IMR-90 (cell line): Measurements from ENCODE around the gene UBL7. TPM values are rescaled to one million over a fixed set of nuclear protein-coding genes. Genes with fewer than 3 reads are reported as not detected.

Experiments used
- ATAC-seq: fragments of 200-7000 bp; cut with Tn5 transposase; 2 replicates; pipeline ENCODE4 v1.9.1; 2020; ENCODE audit warnings: low read depth, mild to moderate bottlenecking, moderate library complexity
- BruUV-seq: library from RNA; stranded (reverse); fragments of 400-500 nt; replicated peaks from 2 replicates; lab custom pipeline; 2021; lab: Mats Ljungman, UMichigan
- CTCF ChIA-PET: fragments of 300-600 bp; formaldehyde crosslinking; extraction: SDS; loops from one replicate; lab custom pipeline; 2021; ENCODE audit warnings: antibody characterized with exemption; lab: Yijun Ruan, JAX
- POLR2A ChIA-PET: fragments of 300-600 bp; sonication (Branson Sonifier 250); formaldehyde crosslinking; loops from one replicate; lab custom pipeline; 2022; ENCODE audit warnings: antibody characterized with exemption; ENCODE audit not compliant: unreplicated experiment; lab: Charles Lee
- DNase-seq: peaks from one replicate; pipeline ENCODE4 v3.0.0; 2013
- H2AFZ ChIP-seq: replicated peaks from 2 replicates; pipeline ENCODE3; 2013; ENCODE audit warnings: low read length, mild to moderate bottlenecking; ENCODE audit not compliant: poor library complexity
- H2AK5ac ChIP-seq: 2 replicates; pipeline ENCODE4 v1.6.1; 2013; ENCODE audit warnings: low read depth, low read length, inconsistent platforms
- H2AK9ac ChIP-seq: replicated peaks from 2 replicates; pipeline ENCODE3; 2013; ENCODE audit warnings: mild to moderate bottlenecking, low read depth, low read length, moderate library complexity; ENCODE audit not compliant: poor library complexity
- H2BK120ac ChIP-seq: 2 replicates; pipeline ENCODE4 v1.6.1; 2013; ENCODE audit warnings: low read depth, low read length, inconsistent platforms
- H2BK15ac ChIP-seq: 3 replicates; pipeline ENCODE4 v1.6.1; 2013; ENCODE audit warnings: low read depth, low read length, inconsistent platforms
- H2BK20ac ChIP-seq: 2 replicates; pipeline ENCODE4 v1.6.1; 2013; ENCODE audit warnings: low read depth, mild to moderate bottlenecking, inconsistent platforms, low read length, moderate library complexity
- H2BK5ac ChIP-seq: 2 replicates; pipeline ENCODE4 v1.6.1; 2013; ENCODE audit warnings: mild to moderate bottlenecking, low read depth, low read length, inconsistent platforms; ENCODE audit not compliant: poor library complexity, severe bottlenecking
- H3K14ac ChIP-seq: replicated peaks from 2 replicates; pipeline ENCODE4 v1.6.1; 2013; ENCODE audit warnings: low read depth, low read length, inconsistent platforms
- H3K18ac ChIP-seq: 2 replicates; pipeline ENCODE4 v1.6.1; 2013; ENCODE audit warnings: low read depth, low read length, control low read depth
- H3K23ac ChIP-seq: 2 replicates; pipeline ENCODE4 v1.6.1; 2013; ENCODE audit warnings: low read depth, low read length, inconsistent platforms
- H3K27ac ChIP-seq: 2 replicates; pipeline ENCODE4 v1.5.1; 2013; ENCODE audit warnings: mild to moderate bottlenecking, control low read depth, low read length; ENCODE audit not compliant: insufficient read depth
- H3K27me3 ChIP-seq: 2 replicates; pipeline ENCODE4 v1.6.1; 2013; ENCODE audit warnings: low read length; ENCODE audit not compliant: control insufficient read depth, insufficient read depth
- H3K36me3 ChIP-seq: 2 replicates; pipeline ENCODE4 v1.6.1; 2013; ENCODE audit warnings: low read length, mixed read lengths; ENCODE audit not compliant: control insufficient read depth, insufficient read depth
- H3K4ac ChIP-seq: 2 replicates; pipeline ENCODE4 v1.6.1; 2013; ENCODE audit warnings: low read depth, low read length, inconsistent platforms
- H3K4me1 ChIP-seq: 2 replicates; pipeline ENCODE4 v1.6.1; 2013; ENCODE audit warnings: low read length, mixed read lengths; ENCODE audit not compliant: control insufficient read depth, insufficient read depth
- H3K4me2 ChIP-seq: 2 replicates; pipeline ENCODE4 v1.6.1; 2013; ENCODE audit warnings: low read depth, mild to moderate bottlenecking, control low read depth, low read length, moderate library complexity
- H3K4me3 ChIP-seq: 2 replicates; pipeline ENCODE4 v1.5.1; 2013; ENCODE audit warnings: low read depth, mild to moderate bottlenecking, control low read depth, low read length, moderate library complexity; ENCODE audit not compliant: insufficient read depth
- H3K56ac ChIP-seq: 2 replicates; pipeline ENCODE4 v1.6.1; 2013; ENCODE audit warnings: low read length, inconsistent platforms; ENCODE audit not compliant: insufficient read depth; ENCODE audit errors: extremely low read depth
- H3K79me1 ChIP-seq, 2 experiments: 2 replicates each; pipeline ENCODE4 v1.6.1; 2013; ENCODE audit warnings: low read length in 2 of 2, inconsistent platforms in 1 of 2, low read depth in 1 of 2
- H3K9ac ChIP-seq: 2 replicates; pipeline ENCODE4 v1.6.1; 2013; ENCODE audit warnings: low read depth, low read length, control low read depth
- H3K9me1 ChIP-seq: 2 replicates; pipeline ENCODE4 v1.6.1; 2013; ENCODE audit warnings: low read length, inconsistent platforms; ENCODE audit not compliant: insufficient read depth
- H3K9me3 ChIP-seq: 2 replicates; pipeline ENCODE4 v1.6.1; 2013; ENCODE audit warnings: low read length; ENCODE audit not compliant: control insufficient read depth, insufficient read depth
- H4K20me1 ChIP-seq: 2 replicates; pipeline ENCODE4 v1.6.1; 2013; ENCODE audit warnings: low read length, inconsistent platforms; ENCODE audit not compliant: insufficient read depth
- H4K5ac ChIP-seq: 2 replicates; pipeline ENCODE4 v1.6.1; 2013; ENCODE audit warnings: mild to moderate bottlenecking, low read depth, low read length, control low read depth
- H4K8ac ChIP-seq, 2 experiments: 2 replicates each; pipeline ENCODE4 v1.6.1; 2013; ENCODE audit warnings: low read depth in 2 of 2, low read length in 2 of 2, control low read depth in 1 of 2, inconsistent platforms in 1 of 2
- H4K91ac ChIP-seq: 2 replicates; pipeline ENCODE4 v1.6.1; 2013; ENCODE audit warnings: low read depth, low read length, inconsistent platforms; ENCODE audit not compliant: insufficient read depth
- CHD1 ChIP-seq: IDR thresholded peaks from 2 replicates; pipeline ENCODE4 v1.6.1; 2012; ENCODE audit warnings: low read depth, low read length, improper control_type of control experiment
- MXI1 ChIP-seq: IDR thresholded peaks from 2 replicates; pipeline ENCODE4 v1.6.1; 2012; ENCODE audit warnings: low read depth, mild to moderate bottlenecking, low read length, moderate library complexity, borderline replicate concordance
- POLR2A ChIP-seq: IDR thresholded peaks from 2 replicates; pipeline ENCODE4 v1.6.1; 2012; ENCODE audit warnings: mild to moderate bottlenecking, low read depth, low read length
- SMC3 ChIP-seq: fragments of 150-350 bp; IDR thresholded peaks from 2 replicates; pipeline ENCODE4 v1.6.1; 2016; ENCODE audit warnings: low read depth, mild to moderate bottlenecking, antibody characterized with exemption, low read length, moderate library complexity
- WGBS, 2 experiments: methylation state at CpG; one replicate each; pipeline versions ENCODE4 v1.1.5 to v1.1.7; 2013; ENCODE audit warnings: missing lambda C conversion rate in 2 of 2; ENCODE audit not compliant: insufficient read length in 1 of 2; ENCODE audit errors: extremely low coverage in 2 of 2; 5-methylcytosine and 5-hydroxymethylcytosine counted together
- dilution Hi-C: fragments of 300-500 bp; cut with HindIII; formaldehyde crosslinking; loops from one replicate; pipeline ENCODE4 v1.14.3; 2018; ENCODE audit warnings: low sequenced_read_pairs; ENCODE audit not compliant: unreplicated experiment
- in situ Hi-C: fragments of 300-500 bp; cut with MboI; formaldehyde crosslinking; loops from 3 replicates; pipeline ENCODE4 v1.14.3; 2019; ENCODE audit warnings: low sequenced_read_pairs, inconsistent platforms, mixed read lengths
- intact Hi-C: fragments of 100-400 bp; cut with micrococcal nuclease; formaldehyde crosslinking; loops from 2 replicates; pipeline ENCODE4 v1.10.0; 2022
- polyA plus RNA-seq, 3 experiments: library from polyadenylated mRNA; depleted of rRNA; stranded (reverse); fragments of >200 nt; gene quantifications; 2 replicates each; pipeline ENCODE4 v1.2.3, GENCODE V29; 2012; ENCODE audit warnings: low replicate concordance in 1 of 3
- total RNA-seq: library from RNA; depleted of rRNA; stranded (reverse); fragments of >200 nt; gene quantifications from 2 replicates; pipeline ENCODE4 v1.2.3, GENCODE V29; 2012

The UBL7 gene
- total and polyA plus RNA-seq, 2 of the 4 experiments (the other 2 are of a cell fraction): 68.1 to 78.4 TPM

GRCh38 chr15:74402873-74403587 is 57.9 kb downstream of the UBL7 start (continued):
- no peak for TF ChIP-seq SMC3
- no peak for TF ChIP-seq POLR2A

GRCh38 chr15:74402337-74402841 is 58.6 kb downstream of the UBL7 start:
- H2BK120ac ChIP-seq: peak overlapping the region; percentile 38; the same call in 1 of the 2 replicates
- no peaks in the 10 kb centered on the region for H3K36me3 ChIP-seq
- no peak overlapping the region for H3K23ac ChIP-seq
- ChIA-PET CTCF (no interaction called here), POLR2A (no interaction called here)
- H3K4me1 ChIP-seq: peaks cover 33% of the 10 kb centered on the region
- H3K27ac ChIP-seq: no peak overlapping the region
- DNase-seq (no peak), ATAC-seq (no peak)
- peak overlapping the region; percentile 18 for H2AK9ac ChIP-seq
- no peaks in the 10 kb centered on the region for H3K27me3 ChIP-seq
- H3K56ac ChIP-seq: no peak overlapping the region
- no peak overlapping the region for H4K8ac ChIP-seq
- no peak overlapping the region for H3K9ac ChIP-seq
- peaks cover 0 to 36% of the 10 kb centered on the region in 2 experiments; a peak in 3 of 4 replicates for H3K79me1 ChIP-seq
- dilution Hi-C loops (no loop called here), in situ Hi-C loops (no loop called here), intact Hi-C loops (no loop called here)
- no peak overlapping the region for H2BK20ac ChIP-seq
- WGBS, 2 experiments: no CpG with 5 or more reads among the region's 5 CpGs
- H3K4me2 ChIP-seq: no peak overlapping the region
- H2BK5ac ChIP-seq: no peak overlapping the region
- peak overlapping the region; percentile 74; the same call in 1 of the 2 replicates for H2AK5ac ChIP-seq
- no peak overlapping the region for H4K5ac ChIP-seq
- no peak overlapping the region for H4K91ac ChIP-seq
- H2BK15ac ChIP-seq: no peak overlapping the region
- H3K9me3 ChIP-seq: no peaks in the 10 kb centered on the region
- H2AFZ ChIP-seq: peak overlapping the region; percentile 5
- no peaks in the 10 kb centered on the region for H4K20me1 ChIP-seq
- no TSS peak for BruUV-seq
- H3K14ac ChIP-seq: no peak overlapping the region
- H3K4me3 ChIP-seq: no peak overlapping the region
- no peak for TF ChIP-seq MXI1
- TF ChIP-seq CHD1: no peak
- H3K18ac ChIP-seq: no peak overlapping the region
- peaks cover 47% of the 10 kb centered on the region for H3K9me1 ChIP-seq
- peak overlapping the region; percentile 45; the same call in 1 of the 2 replicates for H3K4ac ChIP-seq
